Heart left ventricle (tissue), 16 donors: Measurements from ENCODE around the gene ACR. TPM values are rescaled to one million over a fixed set of nuclear protein-coding genes. Genes with fewer than 3 reads are reported as not detected.
"Not testable (repeated sequence)": the region's sequence is repeated elsewhere in the genome, so short reads cannot be mapped to it uniquely, and the experiment has no call there.

Source experiments
- ATAC-seq, 4 donors: fragments of 200-7000 bp; cut with Tn5 transposase; one replicate each; pipeline ENCODE4 v1.9.1; 2020 to 2022; ENCODE audit warnings: moderate library complexity in 4 of 4, mild to moderate bottlenecking in 3 of 4, moderate number of reproducible peaks in 1 of 4
- DNase-seq, 5 donors: peaks; one replicate each; pipeline ENCODE4 v3.0.0-alpha.2; 2020
- H3K27ac ChIP-seq, 12 donors: fragments of 200-600 bp; sonication (generic) in 4 of 12; one replicate each; pipeline versions ENCODE4 v1.5.0 to v1.8.0; 2016 to 2022; ENCODE audit warnings: mild to moderate bottlenecking in 2 of 12
- H3K27me3 ChIP-seq, 9 donors: fragments of 200-600 bp; sonication (generic) in 2 of 9; one replicate each; pipeline versions ENCODE4 v1.5.1 to v1.8.0; 2016 to 2022; ENCODE audit warnings: mild to moderate bottlenecking in 3 of 9
- H3K36me3 ChIP-seq, 9 donors: fragments of 200-600 bp; sonication (generic) in 2 of 9; one replicate each; pipeline versions ENCODE4 v1.5.0 to v1.8.0; 2018 to 2022; ENCODE audit warnings: mild to moderate bottlenecking in 2 of 9
- H3K4me1 ChIP-seq, 12 donors: fragments of 200-600 bp; sonication (generic) in 4 of 12; one replicate each; pipeline versions ENCODE4 v1.5.0 to v1.8.0; 2016 to 2022; ENCODE audit warnings: mild to moderate bottlenecking in 3 of 12
- H3K4me3 ChIP-seq, 12 donors: fragments of 200-600 bp; sonication (generic) in 4 of 12; one replicate each; pipeline versions ENCODE4 v1.5.0 to v1.8.0; 2017 to 2022; ENCODE audit warnings: mild to moderate bottlenecking in 9 of 12, moderate library complexity in 4 of 12
- H3K9me3 ChIP-seq, 12 donors: fragments of 200-600 bp; sonication (generic) in 4 of 12; one replicate each; pipeline versions ENCODE4 v1.5.0 to v1.8.0; 2016 to 2022; ENCODE audit warnings: mild to moderate bottlenecking in 1 of 12
- WGBS, 4 donors: extraction: QIAGEN DNeasy Blood & Tissue Kit in 2 of 4; methylation state at CpG; one replicate each; pipeline versions ENCODE4 v1.1.5 to v1.1.7; 2013 to 2018; 5-methylcytosine and 5-hydroxymethylcytosine counted together
- intact Hi-C, 10 donors: fragments of 100-400 bp; cut with DNase I; formaldehyde crosslinking; loops; one replicate each; pipeline versions ENCODE4 v1.11.1 to v1.14.2; 2022
- polyA plus RNA-seq, 2 donors: library from polyadenylated mRNA; stranded (reverse); fragments of 200-250 nt; gene quantifications; one replicate each; pipeline ENCODE4 v1.2.3, GENCODE V29; 2013
- total RNA-seq, 9 donors: library from RNA; depleted of rRNA in 2 of 9; stranded (reverse); fragments of >200 nt in 2 of 9; fragmentation: NEBNext Ultra II Directional in 3 of 9; extraction: Animal tissue kit (Norgen Biotek cat#: 25700) in 3 of 9; gene quantifications; one replicate each; pipeline versions ENCODE4 v1.1.0 to v1.2.4, GENCODE V29; 2016 to 2023
- TF ChIP-seq, protein P1 (sequence below), 12 donors: fragments of 200-600 bp; sonication (generic) in 4 of 12; IDR thresholded peaks; one replicate each; pipeline versions ENCODE4 v1.5.0 to v1.8.0; 2018 to 2022; ENCODE audit warnings: antibody characterized with exemption in 12 of 12, mild to moderate bottlenecking in 5 of 12
- donor health status: ischemic (EF 13 %, LVEDD 7.1; RV severe dilation, severe dysfunction).
- donor health status: healthy with polysubstance abuse.
- donor health status: DM: no; HTN: yes; CAD: no.
- donor health status: DM: no; HTN: no; CAD: no.
- donor health status: ischemic (EF 25% LVEDD 6.9; RV normal size, moderate dysfunction).
- donor health status: ischemic (EF 25% LVEDD 5.7; RV mildly dilated, moderate dysfunction).
- donor health status: healthy.
- donor health status: DM: yes; HTN: yes; CAD: no.
- donor health status: ischemic (EF 35%, LVEDD 5.7; RV mildly dilated, moderate dysfunction).
- donor health status: nonischemic (EF 11% LVEDD 7.7; RV severe dilation, severe dysfunction).
- donor health status: DM: yes; HTN: yes; CAD: no.
- donor health status: PGD.
- donor health status: ischemic (EF 29% LVEDD 5.4; RV normal size, mild dysfunction).
- donor health status: nonischemic (EF 23%, LVEDD 6.1; RV moderate dilation, normal function).

ACR gene
- total and polyA plus RNA-seq, 11 donors: 0.12 to 1.2 (median 0.50) TPM; not detected in 2

DNA sequence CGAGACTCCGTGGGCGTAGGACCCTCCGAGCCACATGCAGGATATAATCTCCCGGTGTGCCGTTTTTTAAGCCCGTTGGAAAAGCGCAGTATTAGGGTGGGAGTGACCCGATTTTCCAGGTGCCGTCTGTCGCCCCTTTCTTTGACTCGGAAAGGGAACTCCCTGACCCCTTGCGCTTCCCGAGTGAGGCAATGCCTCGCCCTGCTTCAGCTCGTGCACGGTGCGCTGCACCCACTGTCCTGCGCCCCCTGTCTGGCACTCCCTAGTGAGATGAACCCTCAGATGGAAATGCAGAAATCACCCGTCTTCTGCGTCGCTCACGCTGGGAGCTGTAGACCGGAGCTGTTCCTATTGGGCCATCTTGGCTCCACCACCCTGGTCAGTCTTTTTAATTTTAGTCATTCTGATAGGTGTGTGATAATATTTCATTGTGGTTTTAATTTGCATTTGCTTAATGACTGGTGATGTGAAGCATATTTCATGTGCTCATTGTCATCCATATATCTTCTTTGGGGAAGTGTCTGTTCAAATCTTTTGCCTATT lies 19.0 kb downstream of the ACR start:
- ATAC-seq, H3K4me1 ChIP-seq, H3K9me3 ChIP-seq, intact Hi-C loops, H3K27me3 ChIP-seq, H3K36me3 ChIP-seq: not testable (repeated sequence)
- Histone ChIP-seq H3K27ac (peak overlapping the region in 9 of 12 donors; percentile 20 to 71 (median 63)), H3K4me3 (peak overlapping the region; percentile 37 to 74 (median 62))
- peak in 3 of 5 donors; percentile 27 to 46 (median 37) for DNase-seq
- TF ChIP-seq, protein P1, sequence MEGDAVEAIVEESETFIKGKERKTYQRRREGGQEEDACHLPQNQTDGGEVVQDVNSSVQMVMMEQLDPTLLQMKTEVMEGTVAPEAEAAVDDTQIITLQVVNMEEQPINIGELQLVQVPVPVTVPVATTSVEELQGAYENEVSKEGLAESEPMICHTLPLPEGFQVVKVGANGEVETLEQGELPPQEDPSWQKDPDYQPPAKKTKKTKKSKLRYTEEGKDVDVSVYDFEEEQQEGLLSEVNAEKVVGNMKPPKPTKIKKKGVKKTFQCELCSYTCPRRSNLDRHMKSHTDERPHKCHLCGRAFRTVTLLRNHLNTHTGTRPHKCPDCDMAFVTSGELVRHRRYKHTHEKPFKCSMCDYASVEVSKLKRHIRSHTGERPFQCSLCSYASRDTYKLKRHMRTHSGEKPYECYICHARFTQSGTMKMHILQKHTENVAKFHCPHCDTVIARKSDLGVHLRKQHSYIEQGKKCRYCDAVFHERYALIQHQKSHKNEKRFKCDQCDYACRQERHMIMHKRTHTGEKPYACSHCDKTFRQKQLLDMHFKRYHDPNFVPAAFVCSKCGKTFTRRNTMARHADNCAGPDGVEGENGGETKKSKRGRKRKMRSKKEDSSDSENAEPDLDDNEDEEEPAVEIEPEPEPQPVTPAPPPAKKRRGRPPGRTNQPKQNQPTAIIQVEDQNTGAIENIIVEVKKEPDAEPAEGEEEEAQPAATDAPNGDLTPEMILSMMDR (IDR thresholded peaks at IDR 0.05): peak; percentile 8 to 49 (median 30)
- 7 to 19% (median 13%) methylated on average over 14 to 24 of the region's 24 CpGs for WGBS, 4 donors

DNA sequence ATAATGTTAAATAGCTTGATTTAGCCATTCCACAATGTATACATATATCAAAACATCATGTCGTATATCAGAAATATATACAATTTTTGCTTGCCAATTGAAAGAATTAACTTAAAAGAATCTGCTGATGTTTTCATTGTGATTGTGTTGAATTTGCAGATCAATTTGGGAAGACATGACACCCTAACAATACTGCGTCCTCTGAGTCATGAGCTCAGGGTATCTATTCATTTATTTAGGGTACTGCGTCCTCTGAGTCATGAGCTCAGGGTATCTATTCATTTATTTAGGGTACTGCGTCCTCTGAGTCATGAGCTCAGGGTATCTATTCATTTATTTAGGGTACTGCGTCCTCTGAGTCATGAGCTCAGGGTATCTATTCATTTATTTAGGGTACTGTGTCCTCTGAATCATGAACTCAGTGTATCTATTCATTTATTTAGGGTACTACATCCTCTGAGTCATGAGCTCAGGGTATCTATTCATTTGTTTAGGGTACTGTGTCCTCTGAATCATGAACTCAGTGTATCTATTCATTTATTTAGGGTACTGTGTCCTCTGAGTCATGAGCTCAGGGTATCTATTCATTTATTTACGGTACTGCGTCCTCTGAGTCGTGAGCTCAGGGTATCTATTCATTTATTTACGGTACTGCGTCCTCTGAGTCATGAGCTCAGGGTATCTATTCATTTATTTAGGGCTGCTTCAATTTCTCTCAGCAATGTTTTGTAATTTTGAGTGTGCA lies 21.8 kb downstream of the ACR start:
- H3K36me3 ChIP-seq, ATAC-seq, H3K9me3 ChIP-seq, intact Hi-C loops, DNase-seq, H3K27me3 ChIP-seq, H3K27ac ChIP-seq, H3K4me3 ChIP-seq, H3K4me1 ChIP-seq: not testable (repeated sequence)
- 59 to 71% (median 64%) methylated on average over 9 to 10 of the region's 10 CpGs for WGBS, 4 donors

DNA sequence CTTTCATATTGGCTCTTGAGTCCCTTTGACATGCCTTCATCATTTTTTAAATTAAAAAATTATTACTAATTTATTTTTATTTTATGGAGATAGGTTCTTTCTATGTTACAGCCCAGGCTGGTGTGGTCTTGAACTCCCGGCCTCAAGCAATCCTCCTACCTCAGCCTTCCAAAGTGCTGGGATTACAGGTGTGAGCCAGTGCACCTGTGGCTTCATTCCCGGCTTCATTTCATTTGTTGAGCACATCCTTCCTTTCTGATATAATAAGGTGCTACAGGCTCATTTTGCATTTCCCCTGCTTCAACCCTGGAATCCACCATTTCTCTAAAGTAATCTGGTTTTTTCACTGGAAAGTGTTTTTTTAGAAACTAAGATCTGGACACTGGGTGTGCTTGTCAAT lies 23.8 kb downstream of the ACR start:
- intact Hi-C loops, DNase-seq, H3K36me3 ChIP-seq, H3K4me3 ChIP-seq, H3K27me3 ChIP-seq, H3K9me3 ChIP-seq, ATAC-seq, H3K4me1 ChIP-seq, H3K27ac ChIP-seq: not testable (repeated sequence)
- WGBS, 4 donors: 89 to 95% (median 94%) methylated on average over 2 of the region's 2 CpGs

DNA sequence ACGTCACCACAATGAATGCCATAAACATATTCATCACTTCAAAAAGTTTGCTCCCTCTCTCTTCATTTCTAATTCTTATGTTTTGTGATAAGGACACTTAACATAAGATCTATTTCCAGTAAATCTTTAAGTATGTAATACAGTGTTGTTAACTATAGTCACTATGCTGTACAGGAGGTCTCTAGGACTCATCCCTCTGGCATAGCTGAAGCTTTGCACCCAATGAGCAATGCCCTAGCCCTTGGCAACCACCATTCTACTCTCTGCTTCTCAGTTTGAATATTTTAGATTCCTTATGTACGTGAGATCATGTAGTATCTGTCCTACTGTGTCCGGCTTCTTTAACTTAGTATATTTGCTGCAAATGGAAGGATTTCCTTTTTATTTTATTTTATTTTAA lies 26.3 kb downstream of the ACR start:
- WGBS, 4 donors: 66 to 76% (median 71%) methylated on average over 3 of the region's 3 CpGs
- ATAC-seq, H3K4me1 ChIP-seq, H3K27me3 ChIP-seq, H3K9me3 ChIP-seq, intact Hi-C loops, DNase-seq, H3K36me3 ChIP-seq, H3K27ac ChIP-seq, H3K4me3 ChIP-seq: not testable (repeated sequence)

DNA sequence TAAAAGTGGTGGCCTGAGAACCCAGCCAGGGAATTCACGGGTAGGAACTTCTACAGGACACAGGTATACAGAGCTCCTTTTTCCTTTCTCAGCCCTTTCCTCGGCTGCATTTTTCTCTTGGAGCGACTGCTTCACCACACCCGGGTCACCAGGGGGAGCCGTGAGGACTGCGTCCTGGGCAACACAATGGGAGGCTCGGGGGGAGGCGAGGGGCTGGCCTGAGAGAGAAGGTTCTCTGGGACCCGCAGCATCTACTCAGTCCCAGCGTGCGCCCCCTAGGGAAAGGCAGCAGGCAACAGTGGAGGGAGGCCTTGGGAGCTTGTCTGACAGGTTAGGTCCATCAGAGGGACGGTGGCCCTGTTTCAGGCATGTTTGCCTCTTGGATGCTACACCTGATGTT lies 37.1 kb downstream of the ACR start:
- peak in 4 of 5 donors; percentile 19 to 45 (median 27) for DNase-seq
- TF ChIP-seq, protein P1 (IDR thresholded peaks at IDR 0.05): peak in 9 of 12 donors; percentile 16 to 44 (median 34)
- H3K27ac ChIP-seq, H3K4me3 ChIP-seq, H3K27me3 ChIP-seq, H3K9me3 ChIP-seq, H3K4me1 ChIP-seq, intact Hi-C loops, H3K36me3 ChIP-seq: not testable (repeated sequence)
- WGBS, 4 donors: 20 to 46% (median 29%) methylated on average over 9 to 12 of the region's 12 CpGs
- ATAC-seq: peak; percentile 32 to 69 (median 46)

DNA sequence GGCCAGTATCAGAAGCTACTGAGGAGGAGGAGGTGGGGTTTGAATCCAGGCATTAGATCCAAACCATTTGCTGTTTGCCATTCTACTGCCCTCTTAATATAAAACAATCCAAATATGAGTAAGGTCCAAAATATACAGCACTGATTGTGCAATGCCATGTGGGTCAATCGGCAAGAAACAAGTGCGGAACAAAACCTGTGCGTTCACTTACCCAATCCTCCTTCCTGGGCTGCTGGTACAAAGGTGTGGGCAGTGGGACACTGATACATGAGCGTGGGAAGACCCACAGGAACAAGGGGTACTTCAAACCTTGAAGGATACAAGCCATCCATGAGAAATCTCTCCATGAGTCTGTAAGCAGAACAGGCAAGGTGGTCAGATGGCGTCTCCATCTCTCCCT lies 39.6 kb downstream of the ACR start:
- H3K4me3 ChIP-seq, H3K27me3 ChIP-seq, ATAC-seq, H3K9me3 ChIP-seq, H3K27ac ChIP-seq, intact Hi-C loops, H3K4me1 ChIP-seq, DNase-seq: not testable (repeated sequence)
- peaks cover 0 to 13% (median 3%) of the 10 kb centered on the region in 9 donors for H3K36me3 ChIP-seq
- WGBS, 4 donors: 93 to 96% (median 94%) methylated on average over 5 of the region's 5 CpGs

DNA sequence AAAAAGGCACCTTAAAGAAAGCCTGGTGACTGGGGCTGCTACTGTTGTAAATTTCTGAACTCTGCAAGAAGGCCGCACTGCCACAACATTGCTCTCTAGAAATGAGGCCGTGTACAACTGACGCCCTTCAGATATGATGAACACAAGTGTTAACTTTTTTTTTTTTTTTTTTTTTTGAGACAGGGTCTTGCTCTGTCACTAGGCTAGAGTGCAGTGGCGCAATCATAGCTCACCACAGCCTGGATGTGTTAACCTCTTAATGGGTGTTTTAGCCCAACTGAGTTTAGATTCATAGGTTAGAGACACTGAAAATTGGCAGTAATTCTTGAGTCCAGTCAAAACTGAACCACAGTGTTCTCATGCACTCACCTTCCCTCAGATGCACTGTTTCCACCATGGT lies 42.2 kb downstream of the ACR start:
- 86 to 92% (median 88%) methylated on average over 4 of the region's 4 CpGs for WGBS, 4 donors
- intact Hi-C loops: not testable (repeated sequence)

DNA sequence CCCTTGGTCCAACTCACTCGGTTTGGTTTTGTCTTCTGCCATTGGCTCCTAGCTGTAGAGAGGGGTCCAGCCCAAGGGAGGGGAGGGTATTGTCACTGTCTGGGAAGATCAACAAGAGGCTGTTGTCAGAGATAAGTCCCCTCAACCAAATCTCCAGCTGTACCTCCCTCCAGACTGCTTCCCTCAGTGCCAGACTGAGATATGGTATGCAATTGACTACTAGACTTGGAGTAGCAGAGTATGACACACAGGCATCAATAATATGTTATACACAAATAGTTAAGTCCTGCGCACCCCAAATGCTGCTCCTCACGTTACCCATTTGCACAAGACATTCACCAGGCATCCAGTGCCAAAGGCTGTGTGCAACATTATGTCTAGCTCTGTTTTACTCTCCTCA lies 44.2 kb downstream of the ACR start:
- H3K9me3 ChIP-seq, H3K4me3 ChIP-seq, DNase-seq, H3K27ac ChIP-seq, H3K27me3 ChIP-seq, intact Hi-C loops, H3K36me3 ChIP-seq, ATAC-seq, H3K4me1 ChIP-seq: not testable (repeated sequence)
- WGBS, 4 donors: 80 to 100% (median 92%) methylated on average over 1 to 2 of the region's 3 CpGs

More for the DNA sequence above, 42.2 kb downstream of the ACR start:
- not testable (repeated sequence) for H3K4me1 ChIP-seq, H3K27ac ChIP-seq, ATAC-seq, H3K9me3 ChIP-seq, H3K27me3 ChIP-seq, DNase-seq, H3K4me3 ChIP-seq
- H3K36me3 ChIP-seq: peaks cover 0 to 13% (median 3%) of the 10 kb centered on the region in 9 donors
